GM12878 (cell line): ENCODE results near the gene EFHC1.
"Not testable (repeated sequence)": the region's sequence is repeated elsewhere in the genome, so short reads cannot be mapped to it uniquely, and the experiment has no call there.

Experiments used
- BMI1 ChIP-seq: fragments of 450-650 bp; IDR thresholded peaks from 2 replicates; pipeline ENCODE4 v1.6.1; 2016; ENCODE audit warnings: mild to moderate bottlenecking, moderate library complexity, borderline replicate concordance
- CTCF ChIP-seq, 3 experiments: IDR thresholded peaks in 2 of 3; conservative IDR thresholded peaks in 1 of 3; 2 replicates each; pipeline ENCODE4 v1.5.1; 2011; ENCODE audit warnings: low read depth in 3 of 3, low read length in 3 of 3, mild to moderate bottlenecking in 3 of 3, control low read depth in 2 of 3, moderate library complexity in 2 of 3, inconsistent platforms in 1 of 3, mixed read lengths in 1 of 3; ENCODE audit not compliant: control insufficient read depth in 2 of 3, insufficient read depth in 1 of 3; ENCODE audit errors: extremely low read depth in 1 of 3
- EZH2 ChIP-seq: IDR thresholded peaks from 2 replicates; pipeline ENCODE4 v1.6.1; 2012; ENCODE audit warnings: low read depth, mild to moderate bottlenecking, control low read depth, inconsistent platforms, low read length, borderline replicate concordance; ENCODE audit not compliant: control insufficient read depth
- GABPA ChIP-seq: IDR thresholded peaks from 2 replicates; pipeline ENCODE4 v1.6.1; 2014; ENCODE audit warnings: antibody characterized with exemption, low read depth, mild to moderate bottlenecking, inconsistent platforms
- NFIC ChIP-seq: IDR thresholded peaks from 2 replicates; pipeline ENCODE4 v1.6.1; 2012; ENCODE audit warnings: low read depth, mild to moderate bottlenecking, inconsistent platforms, low read length, moderate library complexity
- NRF1 ChIP-seq: conservative IDR thresholded peaks from 2 replicates; pipeline ENCODE4 v1.6.1; 2011; ENCODE audit warnings: mild to moderate bottlenecking, low read depth, low read length, improper control_type of control experiment
- SIN3A ChIP-seq: IDR thresholded peaks from 2 replicates; pipeline ENCODE4 v1.6.1; 2012; ENCODE audit warnings: low read depth, low read length, improper control_type of control experiment
- SP1 ChIP-seq: IDR thresholded peaks from one replicate; pipeline ENCODE4 v1.6.1; 2011; ENCODE audit warnings: low read depth, low read length
- YY1 ChIP-seq: IDR thresholded peaks from 2 replicates; pipeline ENCODE4 v1.6.1; 2011; ENCODE audit warnings: low read depth, mild to moderate bottlenecking, low read length
- ZBTB4 ChIP-seq: fragments of 450-650 bp; formaldehyde crosslinking; IDR thresholded peaks from 2 replicates; pipeline ENCODE4 v1.4.0; 2022; ENCODE audit warnings: mild to moderate bottlenecking, moderate library complexity
- ZNF274 ChIP-seq: IDR thresholded peaks from one replicate; pipeline ENCODE4 v1.8.0; 2011; ENCODE audit not compliant: insufficient read length, insufficient read depth

DNA sequence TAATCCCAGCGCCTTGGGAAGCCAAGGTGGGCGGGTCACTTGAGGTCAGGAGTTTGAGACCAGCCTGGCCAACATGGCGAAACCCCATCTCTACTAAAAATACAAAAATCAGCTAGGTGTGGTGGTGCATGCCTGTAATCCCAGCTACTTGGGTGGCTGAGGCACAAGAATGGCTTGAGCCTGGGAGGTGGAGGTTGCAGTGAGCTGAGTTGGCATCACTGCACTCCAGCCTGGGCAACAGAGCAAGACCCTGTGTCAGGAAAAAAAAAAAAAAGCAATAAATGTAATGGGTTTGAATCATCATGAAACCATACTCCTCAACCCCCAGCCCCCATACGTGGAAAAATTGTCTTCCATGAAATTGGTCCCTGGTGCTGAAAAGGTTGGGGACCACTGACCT is 32.0 kb upstream of the EFHC1 start:
- not testable (repeated sequence) for TF ChIP-seq CTCF (IDR thresholded peaks at IDR 0.05 in 2 of 3, conservative IDR thresholded peaks at IDR 0.05 in 1 of 3; ENCODE audit: control insufficient read depth in 2 of 3, extremely low read depth in 1 of 3, insufficient read depth in 1 of 3, low read depth in 3 of 3, low read length in 3 of 3); NRF1; EZH2; NFIC; SIN3A; SP1; GABPA; BMI1; ZNF274; ZBTB4 (CRISPR knock-in tag); YY1
